SHP77 (cell line): ENCODE measurements around the gene LRCH1.

Source experiments
- DNase-seq, 2 experiments: peaks; one replicate each; lab custom pipeline; 2025; lab: John Stamatoyannopoulos, UW

The LRCH1 gene

DNA sequence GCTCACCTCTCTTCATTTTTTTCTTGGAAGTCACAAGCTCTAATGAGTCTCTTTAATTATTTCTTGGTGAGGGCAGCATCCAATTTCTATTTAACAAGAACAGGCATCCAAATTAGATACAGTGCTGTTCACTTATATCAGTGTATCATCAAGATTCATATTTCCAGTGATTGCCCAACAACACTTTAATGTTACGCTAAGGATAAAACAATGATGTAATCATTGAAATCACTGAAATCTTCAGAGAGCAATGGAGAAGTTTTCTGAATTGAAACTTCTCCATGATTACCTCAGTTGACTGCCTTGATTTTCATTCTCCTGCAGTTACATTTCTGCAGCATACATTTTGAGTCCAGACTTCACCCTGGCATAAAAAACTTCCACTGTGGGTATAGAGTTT lies 17.1 kb upstream of the LRCH1 start:
- no peak for DNase-seq

DNA sequence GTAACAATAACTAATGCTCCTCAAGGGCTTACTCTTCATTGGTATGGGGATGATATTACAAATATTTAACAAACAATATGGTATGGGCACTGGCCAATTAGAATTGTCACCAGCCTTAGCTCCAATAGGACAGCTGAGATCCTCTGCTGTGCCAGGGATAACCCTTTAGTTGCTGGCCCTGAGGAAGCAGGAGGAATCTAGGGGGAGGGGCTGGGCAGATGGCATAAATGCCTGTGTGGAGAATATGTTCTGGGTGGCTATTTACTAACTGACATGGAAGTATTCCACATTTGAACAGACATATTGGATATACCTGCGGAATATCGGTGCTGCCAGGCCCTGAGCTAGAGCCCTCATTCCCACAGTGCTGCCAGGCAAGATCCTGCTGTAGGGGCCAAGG lies 16.6 kb upstream of the LRCH1 start:
- no peak for DNase-seq

DNA sequence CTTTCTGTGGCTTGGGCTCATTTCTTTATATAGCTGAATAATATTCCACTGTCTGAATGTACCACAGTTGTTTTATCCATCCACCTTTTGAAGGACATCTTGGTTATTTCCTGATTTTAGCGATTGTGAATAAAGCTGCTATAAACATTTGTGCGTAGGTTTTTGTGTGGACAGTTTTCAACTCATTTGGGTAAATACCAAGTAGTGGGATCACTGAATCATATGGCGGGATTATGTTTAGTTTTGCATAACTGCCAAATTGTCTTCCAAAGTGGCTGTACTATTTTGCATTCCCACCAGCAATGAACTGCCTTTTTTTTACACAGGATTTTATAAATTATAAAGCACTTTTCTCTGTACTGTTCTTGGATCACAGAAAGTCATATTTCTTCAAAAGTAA lies 13.7 kb upstream of the LRCH1 start:
- DNase-seq: no peak

DNA sequence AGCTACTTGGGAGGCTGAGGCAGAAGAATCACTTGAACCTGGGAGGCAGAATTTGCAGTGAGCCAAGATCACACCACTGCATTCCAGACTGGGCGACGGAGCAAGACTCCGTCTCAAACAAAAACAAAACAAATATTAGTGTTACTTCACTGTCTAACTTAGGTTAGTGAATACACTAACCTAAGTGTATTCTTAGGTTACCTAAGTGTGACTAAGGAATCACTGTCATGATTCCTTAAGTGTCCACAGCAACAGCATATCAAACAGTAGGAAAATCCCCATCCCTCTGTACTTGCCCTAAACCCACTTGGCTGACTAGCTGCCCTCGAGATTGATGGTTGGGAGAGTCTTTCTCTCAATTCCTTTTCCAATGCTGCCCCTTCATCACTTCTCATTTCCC lies 11.8 kb upstream of the LRCH1 start:
- no peak for DNase-seq

DNA sequence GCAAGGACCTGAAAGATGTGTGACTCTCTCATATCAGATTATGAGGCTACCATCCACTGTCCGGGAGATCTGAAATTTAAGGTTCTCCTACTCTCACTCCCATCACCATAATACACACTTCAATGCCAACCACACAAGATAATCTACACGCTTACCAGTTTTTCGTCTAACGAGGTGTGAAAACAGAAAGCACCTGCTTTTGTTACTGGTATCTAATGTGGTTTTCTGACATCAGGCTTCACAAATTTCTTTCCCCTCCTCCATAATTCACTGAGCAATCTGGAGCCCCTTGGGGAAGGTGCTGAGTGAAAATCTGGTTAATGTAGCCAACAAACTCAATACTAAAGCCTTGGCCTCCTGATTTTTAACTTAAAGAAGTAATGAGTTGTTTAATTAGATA lies 10.1 kb upstream of the LRCH1 start:
- no peak for DNase-seq

DNA sequence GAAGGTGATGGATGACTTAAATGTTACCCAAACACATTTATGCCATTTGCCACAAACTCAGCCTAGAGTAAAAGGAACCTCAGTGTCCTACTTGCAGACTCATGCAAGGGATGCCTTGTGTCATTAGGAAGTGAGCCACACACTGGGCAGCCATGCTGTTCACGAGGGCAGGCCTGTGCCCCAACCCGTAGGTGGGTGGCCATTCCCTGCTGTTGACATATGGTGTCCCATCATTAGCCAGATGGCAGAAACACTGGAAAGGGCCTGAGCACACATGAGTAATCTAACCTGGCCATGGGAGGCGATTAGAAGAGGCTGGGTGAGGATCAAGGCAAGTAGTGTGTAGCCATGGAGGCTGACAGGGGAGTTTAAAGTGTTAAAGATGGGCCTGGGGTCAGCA lies 9.7 kb upstream of the LRCH1 start:
- DNase-seq: no peak

DNA sequence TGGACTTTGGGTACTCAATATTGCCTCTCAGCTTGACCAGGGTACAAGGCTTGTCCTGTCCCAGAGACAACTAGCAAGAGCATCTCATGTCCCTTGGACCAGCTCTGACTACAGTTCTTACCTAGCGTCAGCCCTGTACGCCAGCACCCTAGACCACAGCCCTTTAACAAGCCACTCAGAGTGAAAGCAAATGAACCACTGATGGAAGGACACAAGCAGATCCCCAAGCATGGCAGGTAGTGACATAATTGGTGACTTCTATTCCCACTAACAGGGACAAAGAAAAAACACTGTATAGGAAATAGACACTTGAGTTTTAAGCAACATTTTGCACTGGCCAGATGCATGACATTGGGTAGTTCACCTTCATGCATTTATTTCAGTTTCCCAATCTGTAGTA lies 8.8 kb upstream of the LRCH1 start:
- no peak for DNase-seq

DNA sequence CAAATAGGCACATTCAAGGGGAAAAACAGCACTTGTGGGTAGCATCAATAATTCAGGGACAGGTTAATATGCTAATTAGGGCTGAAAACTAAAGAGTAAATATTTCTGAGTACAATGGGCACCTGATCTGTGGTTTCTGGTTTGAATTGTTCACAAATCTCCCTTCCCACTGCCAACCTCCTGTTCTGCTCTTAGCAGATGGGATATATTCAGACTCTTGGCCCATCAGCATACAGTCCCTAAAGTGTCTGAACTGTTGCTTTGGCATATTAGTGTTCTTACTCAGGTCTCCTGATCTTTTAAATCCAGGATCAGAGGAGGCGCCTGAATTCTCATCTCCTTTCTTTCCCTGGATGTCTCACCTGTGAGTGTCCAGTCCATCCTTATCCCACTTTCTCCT lies 8.2 kb upstream of the LRCH1 start:
- no peak for DNase-seq

DNA sequence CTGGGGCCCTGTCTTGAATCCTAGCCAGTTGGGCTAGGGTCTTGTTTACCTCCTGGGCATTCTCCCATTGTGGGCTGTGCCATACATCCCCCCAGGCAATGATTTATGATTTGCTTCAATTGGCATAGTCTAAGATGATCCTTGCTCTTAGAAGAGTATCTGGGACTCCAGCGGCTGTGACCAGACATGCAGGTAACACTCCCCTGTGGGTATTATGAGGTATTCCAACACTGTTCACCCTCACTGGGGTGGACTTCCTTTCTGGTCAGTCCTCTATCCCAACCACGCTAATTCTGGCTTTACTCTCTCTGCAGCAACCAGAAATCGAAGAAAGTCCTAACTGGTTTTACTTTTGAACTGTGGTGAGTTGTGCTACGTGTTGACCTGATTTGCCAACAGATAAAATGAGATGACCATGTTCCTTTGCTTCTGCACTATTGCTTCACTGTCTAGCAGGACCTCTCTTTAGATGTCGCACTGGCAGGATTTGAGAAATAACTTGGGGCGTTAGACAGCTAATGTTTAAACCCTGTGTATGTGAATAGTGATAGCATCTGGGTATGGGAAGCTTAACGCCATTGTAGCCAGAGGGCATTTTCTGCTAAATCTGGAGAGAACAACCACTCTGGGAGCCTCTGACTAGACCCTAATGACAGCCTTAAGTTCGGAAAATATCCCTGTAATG lies 6.7 kb upstream of the LRCH1 start:
- DNase-seq: no peak

DNA sequence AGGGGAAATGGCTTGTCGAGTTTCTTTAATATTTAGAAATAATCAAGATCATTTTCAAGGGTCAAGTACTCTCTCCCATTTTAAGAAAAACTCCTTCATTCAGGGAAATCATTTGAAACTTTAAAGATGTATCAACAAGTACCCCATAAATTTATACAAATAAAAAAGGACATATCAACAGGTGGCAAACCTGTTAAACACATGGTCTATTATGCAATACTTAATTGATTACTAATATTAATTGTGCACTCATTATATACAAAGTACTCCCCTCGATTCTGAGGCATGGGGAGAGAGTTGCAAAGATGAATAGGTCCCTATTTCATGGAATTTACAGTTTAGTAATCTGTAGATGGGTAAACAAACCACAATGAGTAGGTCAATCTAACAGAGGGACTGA lies 2.1 kb upstream of the LRCH1 start:
- DNase-seq: no peak

DNA sequence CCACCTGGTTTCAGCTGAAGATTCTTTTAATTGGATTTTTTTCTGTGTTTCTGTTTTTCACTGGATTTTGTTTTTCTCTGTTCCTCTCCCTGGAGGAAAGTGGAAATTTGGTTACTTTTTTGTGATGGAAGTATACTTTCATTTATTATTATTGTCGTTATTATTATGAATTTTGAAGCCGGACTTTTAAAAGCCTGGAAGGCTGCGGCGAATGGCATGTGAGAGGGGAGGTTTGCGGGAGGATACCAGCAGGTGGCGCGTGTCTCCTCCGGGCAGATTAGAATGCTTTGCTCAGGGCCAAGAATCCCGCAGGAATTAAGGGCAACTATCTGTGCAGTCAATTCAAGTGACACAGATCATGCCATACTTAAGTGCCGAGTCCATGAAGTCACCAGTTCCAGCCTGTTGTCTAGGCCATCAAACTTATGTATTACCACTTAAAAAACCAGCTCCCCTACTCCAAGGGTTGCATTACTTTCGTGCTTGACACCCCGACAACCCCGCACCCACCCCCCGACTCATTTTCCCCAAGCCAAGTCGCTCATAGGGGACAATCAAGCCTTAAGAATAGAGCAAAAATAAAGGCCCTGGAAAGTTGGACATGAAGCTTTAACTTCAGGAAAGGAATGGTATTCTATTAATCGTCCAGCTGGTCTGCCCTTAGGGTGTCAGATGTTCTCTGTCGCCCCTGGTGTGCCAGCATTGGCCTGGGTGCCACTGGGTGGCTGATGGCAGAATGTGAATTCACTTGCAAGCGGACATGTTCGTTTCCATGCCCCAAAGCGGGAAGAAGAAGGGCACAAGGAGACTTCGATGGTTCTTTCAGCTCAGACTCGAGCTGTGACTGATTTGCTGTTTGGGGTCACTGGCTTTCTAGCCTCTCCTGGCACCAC lies 1.3 kb upstream of the LRCH1 start:
- DNase-seq: peak; percentile 53 to 69

DNA sequence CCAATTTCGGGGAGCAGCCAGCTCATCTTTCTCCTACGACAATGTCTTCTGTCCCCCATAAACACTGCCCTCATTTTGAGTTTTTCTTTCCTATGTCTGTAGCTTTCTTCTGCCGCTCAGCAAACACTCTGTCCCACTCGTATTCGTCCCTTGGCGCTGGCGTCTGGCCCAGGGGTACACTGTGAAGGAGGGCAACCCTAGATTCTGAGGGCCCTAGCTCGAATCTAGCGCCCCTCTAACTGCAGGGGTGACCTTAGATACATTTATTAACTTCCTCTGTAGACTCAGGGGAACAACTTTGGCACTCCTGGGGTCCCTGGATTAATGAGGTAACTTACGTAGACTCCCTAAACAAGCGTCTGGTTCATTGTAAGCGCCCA lies 677 bp upstream of the LRCH1 start:
- DNase-seq: no peak

DNA sequence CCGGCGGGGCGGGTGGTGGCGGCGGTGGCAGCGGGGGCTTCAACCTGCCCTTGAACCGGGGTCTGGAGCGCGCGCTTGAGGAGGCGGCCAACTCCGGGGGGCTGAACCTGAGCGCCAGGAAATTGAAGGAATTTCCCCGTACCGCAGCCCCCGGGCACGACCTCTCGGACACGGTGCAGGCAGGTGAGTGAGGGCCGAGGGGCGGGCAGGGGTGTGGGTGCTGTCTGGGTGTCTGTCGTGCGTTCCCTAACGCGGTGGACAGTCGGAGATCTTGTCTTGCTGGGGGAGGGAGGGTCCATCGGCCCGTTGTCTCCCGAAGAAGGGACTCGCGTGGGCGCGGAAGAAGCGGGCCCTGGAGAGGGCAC lies 533 bp downstream of the LRCH1 start:
- no peak for DNase-seq

DNA sequence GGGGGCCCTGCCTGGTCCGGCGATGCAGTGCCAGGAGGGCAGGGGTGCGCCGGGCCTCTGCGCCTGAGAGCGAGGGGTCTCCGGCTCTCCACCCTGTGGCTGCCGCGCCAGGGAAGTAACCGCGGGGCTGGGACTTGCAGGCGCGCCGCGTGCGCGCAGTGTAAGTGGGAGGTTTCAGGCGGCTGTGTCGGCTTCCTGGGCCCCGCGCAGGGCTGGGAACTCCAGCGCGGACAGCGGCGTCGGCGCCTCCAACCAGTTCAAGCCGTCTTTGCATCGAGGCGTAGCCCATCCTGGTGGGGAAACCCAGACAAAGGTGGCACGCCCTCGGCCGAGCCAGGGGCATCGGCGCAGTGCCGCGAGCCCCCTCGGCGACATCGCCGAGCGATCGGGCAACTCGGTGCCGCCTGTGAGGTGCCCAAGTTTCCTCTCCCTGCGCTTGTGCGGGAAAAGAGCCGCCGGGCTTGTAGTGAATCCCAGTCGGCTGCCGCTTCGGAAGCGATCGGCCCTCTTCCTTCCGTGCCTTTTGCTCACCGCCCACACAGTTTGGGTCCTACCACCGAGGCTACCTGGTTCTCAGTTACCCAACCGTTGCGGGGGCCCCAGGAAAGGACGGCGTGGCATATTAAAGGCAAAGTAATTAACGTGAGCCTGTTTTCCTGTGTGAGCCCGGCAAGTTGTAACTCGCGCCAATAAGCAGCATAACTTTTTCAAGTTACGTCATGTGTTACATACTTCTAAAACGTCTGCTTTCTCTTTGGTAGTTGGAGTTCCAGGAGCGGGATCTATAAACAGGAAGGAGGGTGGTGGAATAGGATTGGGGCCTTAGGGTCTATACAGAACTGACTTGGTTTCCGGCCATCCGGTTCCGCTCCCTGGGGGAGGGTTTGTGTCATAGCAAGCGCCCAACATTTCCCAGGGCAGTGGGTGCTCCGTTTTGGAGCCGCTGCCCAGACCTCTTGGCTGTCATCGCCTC lies 1.2 kb downstream of the LRCH1 start:
- DNase-seq: peak; percentile 27 to 58

DNA sequence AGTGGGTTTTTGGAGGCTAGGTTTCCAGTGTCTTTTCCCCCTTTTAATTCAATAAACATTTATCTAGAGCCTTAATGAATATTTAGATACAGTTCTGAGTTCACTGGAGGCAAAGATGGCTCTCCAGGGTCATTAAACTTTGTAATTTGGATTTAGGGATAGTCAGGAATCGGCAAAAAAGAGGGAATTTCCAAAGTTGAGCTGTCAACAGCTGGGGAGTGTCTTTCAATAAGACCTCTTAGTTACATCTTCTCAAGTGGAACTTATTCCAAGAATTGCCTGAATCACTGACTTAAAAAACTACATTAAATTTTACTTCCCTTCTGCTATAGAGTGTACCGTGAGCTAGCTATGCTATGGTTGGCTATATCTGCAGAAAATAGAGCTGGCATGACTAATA lies 2.0 kb downstream of the LRCH1 start:
- no peak for DNase-seq

DNA sequence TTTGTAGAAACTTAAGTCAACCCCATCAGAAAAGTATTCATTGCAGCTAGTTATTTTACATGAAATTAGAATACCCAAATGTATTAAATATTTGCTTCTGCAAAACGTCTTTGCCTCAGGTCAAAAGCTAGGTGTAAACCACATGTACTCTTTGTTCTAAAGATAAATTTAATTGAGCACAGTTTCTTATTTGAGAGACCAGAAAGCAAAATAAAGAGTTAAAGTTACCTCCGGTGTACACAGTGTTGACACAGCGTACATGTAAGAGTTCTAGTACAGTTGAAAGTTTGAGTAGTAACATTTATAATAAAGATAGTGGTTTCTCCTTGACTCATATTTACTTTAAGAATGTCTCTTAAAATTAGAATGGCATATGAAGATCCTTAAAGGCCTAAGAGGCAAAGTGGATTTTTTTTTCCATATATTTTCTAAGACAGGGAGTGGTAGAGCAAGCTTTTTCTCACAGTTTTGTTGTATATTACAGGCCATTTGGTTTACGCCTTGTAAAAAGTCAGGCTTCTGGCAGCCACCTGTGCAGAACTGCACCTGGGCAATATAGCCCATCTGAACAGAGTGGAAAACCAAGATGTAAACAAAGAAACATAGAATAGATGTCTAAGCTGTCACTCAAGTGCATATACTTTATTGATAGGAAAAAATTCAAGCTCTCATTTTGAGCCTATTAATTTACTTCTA lies 2.9 kb downstream of the LRCH1 start:
- no peak for DNase-seq

DNA sequence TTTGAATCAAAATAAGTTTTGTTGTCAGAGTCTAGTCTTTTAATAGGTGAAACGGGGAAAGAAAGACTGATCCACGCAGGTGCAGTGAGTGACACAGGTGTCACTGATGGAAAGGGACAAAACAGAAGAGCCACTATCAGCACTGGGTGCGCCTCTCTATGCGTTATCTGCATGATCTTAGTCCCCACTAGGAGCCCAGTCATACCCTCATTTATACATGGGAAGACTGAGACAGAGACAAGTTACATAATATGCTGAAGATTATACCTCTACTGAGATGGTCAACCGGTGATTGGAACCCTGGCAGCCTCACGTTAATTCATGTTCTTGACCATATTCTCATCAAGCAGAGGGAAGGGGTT lies 3.4 kb downstream of the LRCH1 start:
- DNase-seq: no peak

DNA sequence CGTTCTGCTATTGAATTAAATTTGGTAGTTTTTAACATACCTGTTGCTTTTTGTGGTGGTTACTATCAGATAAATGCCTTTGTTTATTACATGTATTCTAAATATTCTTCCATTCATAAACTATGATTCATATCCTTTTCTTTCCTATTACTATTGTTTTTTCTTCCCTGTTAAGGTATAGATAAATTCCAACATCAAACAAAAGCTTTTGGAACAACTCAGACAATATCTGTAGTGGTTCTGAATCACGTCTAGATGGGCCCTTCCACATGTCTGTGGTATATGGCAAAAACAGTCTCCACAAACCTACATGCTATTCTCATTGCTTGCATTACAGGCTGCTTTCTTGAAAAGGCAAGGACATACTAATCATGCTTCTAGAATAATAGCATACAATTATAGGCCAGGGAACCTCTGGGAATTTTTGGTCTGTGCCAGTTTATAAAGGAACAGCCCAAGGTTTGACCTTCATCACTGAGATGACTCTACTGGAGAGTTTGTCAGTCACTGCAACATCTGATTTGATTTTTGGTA lies 6.4 kb downstream of the LRCH1 start:
- DNase-seq: no peak

DNA sequence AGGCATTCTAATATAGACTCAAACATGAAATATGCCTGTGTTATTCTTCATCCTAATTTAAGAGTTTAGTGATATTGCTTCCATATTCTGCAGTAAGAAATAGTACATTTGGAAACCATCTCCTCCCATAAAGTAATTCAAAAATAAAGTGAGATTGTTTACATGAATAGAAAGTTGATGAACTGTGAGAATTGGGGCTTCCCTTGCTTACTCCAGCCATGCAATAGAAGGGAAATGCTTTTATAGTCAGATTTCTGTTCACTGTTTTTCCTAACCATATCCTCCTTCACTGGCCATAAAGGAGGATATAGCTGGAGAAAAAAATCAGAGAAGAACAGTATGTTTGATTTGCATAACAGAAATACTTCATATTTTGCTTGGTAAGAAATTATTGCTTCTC lies 7.8 kb downstream of the LRCH1 start:
- no peak for DNase-seq

DNA sequence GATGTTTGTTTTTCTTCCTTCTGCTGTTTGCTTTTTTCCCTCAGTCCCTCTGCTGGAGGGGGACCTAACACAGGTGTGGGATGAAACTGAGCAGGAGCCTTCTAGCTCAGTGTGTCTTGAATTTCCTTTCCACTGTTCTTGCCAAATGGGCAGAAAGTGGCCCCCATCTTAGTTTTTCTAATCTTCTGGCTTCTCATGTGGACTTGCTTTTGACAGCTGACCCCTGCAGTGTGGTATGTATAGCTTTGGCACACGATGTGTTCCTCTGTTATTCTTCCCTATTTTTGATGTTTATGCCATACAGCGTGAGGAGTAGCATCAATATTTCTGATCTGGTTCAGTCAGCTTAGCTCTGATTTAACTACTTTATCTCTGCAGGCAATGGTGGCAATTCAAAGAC lies 8.3 kb downstream of the LRCH1 start:
- DNase-seq: no peak

DNA sequence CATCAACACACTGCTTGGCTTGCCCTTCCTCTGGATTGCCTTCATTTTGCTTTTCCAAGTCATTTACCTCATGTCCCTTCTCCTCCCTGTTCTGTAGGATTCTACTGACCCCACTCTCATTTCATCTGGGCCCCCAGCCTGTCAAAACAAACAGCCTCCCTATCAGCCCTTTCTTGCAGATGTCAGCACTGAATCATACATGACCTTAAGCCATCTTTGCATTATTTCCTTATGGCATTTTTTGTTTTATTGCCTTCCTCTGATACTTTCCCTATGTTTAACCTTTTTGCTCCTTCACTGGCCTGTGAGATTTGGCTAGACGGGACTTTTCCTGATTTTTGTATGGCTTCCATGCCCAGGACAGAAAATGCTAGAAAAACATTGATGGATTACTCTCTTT lies 8.7 kb downstream of the LRCH1 start:
- no peak for DNase-seq

DNA sequence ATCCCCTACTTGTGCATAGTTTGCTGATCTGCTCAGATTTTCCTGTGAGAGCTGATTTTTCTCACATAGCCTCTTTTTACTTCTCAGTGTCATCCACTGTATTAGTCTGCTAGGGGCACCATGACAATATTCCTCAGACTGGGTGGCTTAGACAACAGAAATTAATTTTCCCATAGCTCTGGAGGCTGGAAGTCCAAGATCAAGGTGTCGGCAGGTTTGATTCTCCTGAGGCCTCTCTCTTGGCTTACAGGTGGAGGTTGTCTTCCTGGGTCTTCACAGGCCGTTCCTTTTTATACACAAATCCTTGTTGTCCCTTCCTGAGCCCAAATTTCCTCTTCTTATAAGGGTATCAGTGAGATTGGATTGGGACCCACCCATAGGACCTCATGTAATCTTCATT lies 9.2 kb downstream of the LRCH1 start:
- DNase-seq: no peak
